B cell (primary cell): ENCODE measurements around the gene SDK2. TPM values are rescaled to one million over a fixed set of nuclear protein-coding genes. Genes with fewer than 3 reads are reported as not detected.

Experiments used
- ATAC-seq: fragments of 200-7000 bp; cut with Tn5 transposase; one replicate; pipeline ENCODE4 v1.10.0; 2021; ENCODE audit warnings: low read depth, mild to moderate bottlenecking, moderate number of reproducible peaks, moderate library complexity
- CTCF ChIA-PET: fragments of 350-600 bp; sonication (Branson Sonifier 250); formaldehyde crosslinking; loops from one replicate; lab custom pipeline; 2021; ENCODE audit warnings: antibody characterized with exemption, inconsistent platforms; lab: Charles Lee
- POLR2A ChIA-PET: fragments of 350-600 bp; sonication (Branson Sonifier 250); formaldehyde crosslinking; loops from one replicate; lab custom pipeline; 2021; ENCODE audit warnings: antibody characterized with exemption; lab: Charles Lee
- DNase-seq: peaks from one replicate; pipeline ENCODE4 v3.0.0; 2013
- H2AFZ ChIP-seq: 2 replicates; pipeline ENCODE4 v1.6.1; 2012; ENCODE audit warnings: mild to moderate bottlenecking, low read depth, low read length; ENCODE audit not compliant: insufficient read depth, poor library complexity, severe bottlenecking
- H3K27ac ChIP-seq, 2 donors: 1 replicate in 1 of 2; 2 replicates in 1 of 2; pipeline ENCODE4 v1.5.1; 2012 to 2013; ENCODE audit warnings: low read length in 2 of 2, mild to moderate bottlenecking in 2 of 2, moderate library complexity in 1 of 2
- H3K27me3 ChIP-seq, 4 experiments: fragments of 200-600 bp in 1 of 4; sonication (generic) in 1 of 4; replicated peaks in 1 of 4; 1 replicate in 2 of 4; 2 replicates in 2 of 4; pipeline versions ENCODE4 v1.6.1 to v1.7.0; 2013 to 2016; ENCODE audit warnings: low read length in 3 of 4, mild to moderate bottlenecking in 2 of 4, mixed read lengths in 1 of 4, moderate library complexity in 1 of 4; ENCODE audit not compliant: insufficient read depth in 4 of 4, control insufficient read depth in 3 of 4; ENCODE audit errors: control extremely low read depth in 1 of 4
- H3K36me3 ChIP-seq, 2 experiments: replicated peaks in 1 of 2; 1 replicate in 1 of 2; 2 replicates in 1 of 2; pipeline versions ENCODE4 v1.6.1 to v1.7.1; 2013; ENCODE audit warnings: low read length in 1 of 2; ENCODE audit not compliant: insufficient read depth in 2 of 2, control insufficient read depth in 1 of 2; ENCODE audit errors: control extremely low read depth in 1 of 2, extremely low read depth in 1 of 2
- H3K4me1 ChIP-seq, 2 donors: fragments of 200-600 bp in 1 of 2; sonication (generic) in 1 of 2; 1 replicate in 1 of 2; 2 replicates in 1 of 2; pipeline versions ENCODE4 v1.5.1 to v1.6.1; 2013 to 2017; ENCODE audit warnings: low read length in 2 of 2; ENCODE audit not compliant: control insufficient read depth in 2 of 2, insufficient read depth in 2 of 2
- H3K4me2 ChIP-seq: replicated peaks from 2 replicates; pipeline ENCODE3; 2012; ENCODE audit warnings: mild to moderate bottlenecking, low read depth, low read length; ENCODE audit not compliant: poor library complexity, severe bottlenecking
- H3K4me3 ChIP-seq, 5 experiments: fragments of 200-600 bp in 1 of 5; sonication (generic) in 1 of 5; 1 replicate in 3 of 5; 2 replicates in 2 of 5; pipeline versions ENCODE4 v1.5.1 to v1.7.0; 2011 to 2016; ENCODE audit warnings: low read length in 4 of 5, mild to moderate bottlenecking in 4 of 5, low read depth in 2 of 5, control low read depth in 1 of 5, moderate library complexity in 1 of 5; ENCODE audit not compliant: insufficient read depth in 1 of 5; ENCODE audit errors: control extremely low read depth in 1 of 5, extremely low read depth in 1 of 5
- H3K79me2 ChIP-seq: fragments of 200-600 bp; sonication (generic); one replicate; pipeline ENCODE4 v1.6.0; 2016; ENCODE audit warnings: low read length; ENCODE audit not compliant: control insufficient read depth, insufficient read depth
- H3K9ac ChIP-seq: fragments of 200-600 bp; sonication (generic); 2 replicates; pipeline ENCODE4 v1.6.1; 2017; ENCODE audit warnings: mild to moderate bottlenecking, low read length, moderate library complexity
- H3K9me3 ChIP-seq, 3 donors: one replicate each; pipeline versions ENCODE4 v1.6.1 to v1.7.1; 2013; ENCODE audit warnings: low read length in 2 of 3; ENCODE audit not compliant: control insufficient read depth in 2 of 3, insufficient read depth in 1 of 3; ENCODE audit errors: control extremely low read depth in 1 of 3
- H4K20me1 ChIP-seq: 2 replicates; pipeline ENCODE4 v1.6.0; 2012; ENCODE audit warnings: mild to moderate bottlenecking, low read length; ENCODE audit not compliant: insufficient read depth, control insufficient read depth, poor library complexity, severe bottlenecking
- H3K27ac Mint-ChIP-seq: one replicate; pipeline ENCODE4 v1.8.0; 2021; ENCODE audit warnings: mixed read lengths
- H3K27me3 Mint-ChIP-seq: one replicate; pipeline ENCODE4 v1.8.0; 2021; ENCODE audit warnings: mixed read lengths
- H3K4me1 Mint-ChIP-seq: one replicate; pipeline ENCODE4 v1.8.0; 2021; ENCODE audit warnings: mixed read lengths
- H3K4me3 Mint-ChIP-seq: one replicate; pipeline ENCODE4 v1.8.0; 2021; ENCODE audit warnings: mixed read lengths
- H3K9me3 Mint-ChIP-seq: one replicate; pipeline ENCODE4 v1.8.0; 2022; ENCODE audit warnings: mixed read lengths; ENCODE audit not compliant: insufficient read depth
- EZH2 ChIP-seq: IDR thresholded peaks from 2 replicates; pipeline ENCODE4 v1.6.1; 2012; ENCODE audit warnings: borderline replicate concordance, low read depth, mild to moderate bottlenecking, moderate library complexity, low read length; ENCODE audit not compliant: insufficient read depth, poor library complexity, severe bottlenecking
- WGBS: methylation state at CpG from one replicate; pipeline ENCODE4 v1.1.5; 2013; ENCODE audit warnings: missing lambda C conversion rate; ENCODE audit not compliant: insufficient coverage; 5-methylcytosine and 5-hydroxymethylcytosine counted together
- intact Hi-C: fragments of 100-400 bp; cut with micrococcal nuclease; formaldehyde crosslinking; loops from one replicate; pipeline ENCODE4 v1.10.0; 2022
- polyA plus RNA-seq: library from polyadenylated mRNA; depleted of rRNA; stranded (reverse); fragments of >200 nt; gene quantifications from 2 replicates; pipeline ENCODE4 v1.2.3, GENCODE V29; 2012
- total RNA-seq, 2 donors: library from RNA; stranded (reverse); fragments of 120-200 nt in 1 of 2; gene quantifications; 1 replicate in 1 of 2; 2 replicates in 1 of 2; pipeline versions ENCODE4 v1.2.3 to v1.2.4, GENCODE V29; 2013 to 2022
- TF ChIP-seq, protein P1 (sequence below): fragments of 200-600 bp; IDR thresholded peaks from one replicate; pipeline ENCODE4 v1.8.0; 2022; ENCODE audit warnings: antibody characterized with exemption, mild to moderate bottlenecking

Gene SDK2
- total and polyA plus RNA-seq, 2 donors (not counting 1 experiment from before 2014, with no cell fraction given), result 3.2 to 13.0 TPM

- TF ChIP-seq, protein P1, sequence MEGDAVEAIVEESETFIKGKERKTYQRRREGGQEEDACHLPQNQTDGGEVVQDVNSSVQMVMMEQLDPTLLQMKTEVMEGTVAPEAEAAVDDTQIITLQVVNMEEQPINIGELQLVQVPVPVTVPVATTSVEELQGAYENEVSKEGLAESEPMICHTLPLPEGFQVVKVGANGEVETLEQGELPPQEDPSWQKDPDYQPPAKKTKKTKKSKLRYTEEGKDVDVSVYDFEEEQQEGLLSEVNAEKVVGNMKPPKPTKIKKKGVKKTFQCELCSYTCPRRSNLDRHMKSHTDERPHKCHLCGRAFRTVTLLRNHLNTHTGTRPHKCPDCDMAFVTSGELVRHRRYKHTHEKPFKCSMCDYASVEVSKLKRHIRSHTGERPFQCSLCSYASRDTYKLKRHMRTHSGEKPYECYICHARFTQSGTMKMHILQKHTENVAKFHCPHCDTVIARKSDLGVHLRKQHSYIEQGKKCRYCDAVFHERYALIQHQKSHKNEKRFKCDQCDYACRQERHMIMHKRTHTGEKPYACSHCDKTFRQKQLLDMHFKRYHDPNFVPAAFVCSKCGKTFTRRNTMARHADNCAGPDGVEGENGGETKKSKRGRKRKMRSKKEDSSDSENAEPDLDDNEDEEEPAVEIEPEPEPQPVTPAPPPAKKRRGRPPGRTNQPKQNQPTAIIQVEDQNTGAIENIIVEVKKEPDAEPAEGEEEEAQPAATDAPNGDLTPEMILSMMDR, result no peak
- intact Hi-C loops, result no loop called here
- Histone ChIP-seq H3K79me2 (peaks cover 3% of the 10 kb centered on the region), H3K4me1 (no peaks in the 10 kb centered on the region), H3K9ac (no peak overlapping the region), H3K36me3 (no peaks in the 10 kb centered on the region), H3K4me3 (no peak overlapping the region), H4K20me1 (peaks cover 8% of the 10 kb centered on the region), H3K27me3 (no peaks in the 10 kb centered on the region), H2AFZ (no peak overlapping the region), H3K27ac (no peak overlapping the region), H3K9me3 (peaks cover 0 to 12% (median 5%) of the 10 kb centered on the region in 3 donors), H3K4me2 (no peak overlapping the region)
- no peaks in the 10 kb centered on the region for H3K27me3 Mint-ChIP-seq
- no peak overlapping the region for H3K27ac Mint-ChIP-seq
- no peak overlapping the region for H3K4me3 Mint-ChIP-seq
- ChIA-PET CTCF (no interaction called here), POLR2A (no interaction called here)
- H3K4me1 Mint-ChIP-seq, result no peaks in the 10 kb centered on the region
- DNase-seq (no peak), ATAC-seq (no peak)
- peaks cover 6% of the 10 kb centered on the region for H3K9me3 Mint-ChIP-seq
- 87% methylated on average over 8 of the region's 9 CpGs for WGBS
Observed at GRCh38 chr17:73489991-73490390, 154.3 kb downstream of the SDK2 start.

DNA sequence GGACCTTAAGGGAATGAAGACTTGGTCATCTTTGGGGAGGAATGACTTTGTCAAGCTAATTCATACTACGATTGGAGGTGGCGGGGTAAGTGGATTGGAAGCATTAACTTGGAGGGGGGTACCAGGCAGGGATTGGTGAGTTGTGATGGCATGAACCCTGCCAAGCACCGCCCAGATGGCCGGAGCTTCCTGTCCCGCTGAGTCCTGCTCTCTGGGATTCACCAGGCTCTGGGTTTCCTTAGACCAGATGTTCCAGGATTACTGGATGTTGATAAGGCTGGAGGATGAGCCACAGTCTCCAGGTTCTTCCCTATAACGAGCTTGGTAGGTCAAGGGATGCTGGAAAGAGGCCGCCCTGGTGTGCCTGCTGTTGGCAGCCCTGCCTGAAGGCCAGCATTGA lies 154.9 kb downstream of the SDK2 start:
- Mint-ChIP-seq H3K9me3 (peaks cover 6% of the 10 kb centered on the region), H3K4me3 (no peak overlapping the region), H3K27me3 (no peaks in the 10 kb centered on the region), H3K27ac (no peak overlapping the region), H3K4me1 (no peaks in the 10 kb centered on the region)
- Histone ChIP-seq H3K27ac (no peak overlapping the region), H3K4me3 (no peak overlapping the region), H3K4me2 (no peak overlapping the region), H3K9ac (no peak overlapping the region), H3K79me2 (peaks cover 3% of the 10 kb centered on the region), H3K27me3 (no peaks in the 10 kb centered on the region), H4K20me1 (peaks cover 8% of the 10 kb centered on the region), H3K4me1 (no peaks in the 10 kb centered on the region), H2AFZ (no peak overlapping the region), H3K9me3 (peaks cover 0 to 18% (median 6%) of the 10 kb centered on the region in 3 donors), H3K36me3 (no peaks in the 10 kb centered on the region)
- TF ChIP-seq, protein P1, result no peak
- TF ChIP-seq EZH2, result no peak
- POLR2A ChIA-PET, result no interaction called here
- DNase-seq (no peak), ATAC-seq (no peak)
- CTCF ChIA-PET, result no interaction called here
- 93% methylated on average over 7 of the region's 7 CpGs for WGBS
- intact Hi-C loops, result no loop called here
